SK-N-SH treated with all-trans-retinoic acid at 6 μM for 48 hours (cell line): ENCODE results near the gene UNKL.

Experiments used
- ATAC-seq: fragments of 200-7000 bp; cut with Tn5 transposase; 3 replicates; pipeline ENCODE4 v1.9.1; 2020; ENCODE audit warnings: mild to moderate bottlenecking, moderate library complexity
- BACH2 ChIP-seq: fragments of 250-450 bp; sonication (Bioruptor Pico); IDR thresholded peaks from 2 replicates; pipeline ENCODE4 v1.9.0; 2021; ENCODE audit warnings: mild to moderate bottlenecking, borderline replicate concordance
- CREB5 ChIP-seq: fragments of 250-450 bp; sonication (Bioruptor Pico); IDR thresholded peaks from 2 replicates; pipeline ENCODE4 v1.5.1; 2020; ENCODE audit warnings: low read depth, mild to moderate bottlenecking, moderate library complexity
- CSDC2 ChIP-seq: fragments of 250-450 bp; sonication (Bioruptor Pico); IDR thresholded peaks from 2 replicates; pipeline ENCODE4 v1.5.0; 2020; ENCODE audit warnings: mild to moderate bottlenecking, moderate library complexity
- ESRRG ChIP-seq: fragments of 250-450 bp; sonication (Bioruptor Pico); IDR thresholded peaks from 2 replicates; pipeline ENCODE4 v1.6.1; 2021; ENCODE audit warnings: mild to moderate bottlenecking
- GLIS3 ChIP-seq: fragments of 250-450 bp; sonication (Bioruptor Pico); IDR thresholded peaks from 2 replicates; pipeline ENCODE4 v1.5.0; 2020; ENCODE audit warnings: mild to moderate bottlenecking, moderate library complexity
- ISL1 ChIP-seq: fragments of 250-450 bp; sonication (Bioruptor Pico); IDR thresholded peaks from 2 replicates; pipeline ENCODE4 v2.1.2; 2022; ENCODE audit warnings: mild to moderate bottlenecking, moderate library complexity
- OSR1 ChIP-seq: fragments of 250-450 bp; sonication (Bioruptor Pico); IDR thresholded peaks from 2 replicates; pipeline ENCODE4 v1.8.0; 2022; ENCODE audit warnings: moderate library complexity, mild to moderate bottlenecking, inconsistent platforms
- PPARA ChIP-seq: fragments of 250-450 bp; sonication (Bioruptor Pico); IDR thresholded peaks from 2 replicates; pipeline ENCODE4 v1.5.0; 2020; ENCODE audit warnings: mild to moderate bottlenecking, borderline replicate concordance
- RARB ChIP-seq: fragments of 250-450 bp; sonication (Bioruptor Pico); IDR thresholded peaks from 2 replicates; pipeline ENCODE4 v1.8.0; 2021; ENCODE audit warnings: mild to moderate bottlenecking, moderate library complexity
- SNAI2 ChIP-seq: fragments of 250-450 bp; sonication (Bioruptor Pico); IDR thresholded peaks from 2 replicates; pipeline ENCODE4 v1.5.0; 2020; ENCODE audit warnings: mild to moderate bottlenecking, moderate library complexity
- TCF4 ChIP-seq: fragments of 250-450 bp; sonication (Bioruptor Pico); IDR thresholded peaks from 2 replicates; pipeline ENCODE4 v1.8.0; 2021; ENCODE audit warnings: mild to moderate bottlenecking, moderate library complexity, borderline replicate concordance
- TOX ChIP-seq: fragments of 250-450 bp; sonication (Bioruptor Pico); IDR thresholded peaks from 2 replicates; pipeline ENCODE4 v1.8.0; 2021; ENCODE audit warnings: mild to moderate bottlenecking, moderate library complexity, borderline replicate concordance
- TSHZ2 ChIP-seq: fragments of 250-450 bp; sonication (Bioruptor Pico); IDR thresholded peaks from 2 replicates; pipeline ENCODE4 v1.5.0; 2020; ENCODE audit warnings: mild to moderate bottlenecking, moderate library complexity
- ZC3H10 ChIP-seq: fragments of 250-450 bp; sonication (Bioruptor Pico); IDR thresholded peaks from 2 replicates; pipeline ENCODE4 v1.5.1; 2021; ENCODE audit warnings: mild to moderate bottlenecking, moderate library complexity
- ZFP30 ChIP-seq: fragments of 450-650 bp; formaldehyde crosslinking; IDR thresholded peaks from 2 replicates; pipeline ENCODE4 v1.5.0; 2022; ENCODE audit warnings: mild to moderate bottlenecking, moderate library complexity
- ZNF565 ChIP-seq: fragments of 450-650 bp; formaldehyde crosslinking; conservative IDR thresholded peaks from 2 replicates; pipeline ENCODE4 v1.5.0; 2020; ENCODE audit warnings: low read depth, mild to moderate bottlenecking, moderate library complexity
- ZNF70 ChIP-seq: fragments of 450-650 bp; formaldehyde crosslinking; IDR thresholded peaks from 2 replicates; pipeline ENCODE4 v1.5.0; 2020; ENCODE audit warnings: mild to moderate bottlenecking, moderate library complexity
- ZNF8 ChIP-seq: fragments of 450-650 bp; formaldehyde crosslinking; IDR thresholded peaks from 2 replicates; pipeline ENCODE4 v1.5.0; 2020; ENCODE audit warnings: mild to moderate bottlenecking, moderate library complexity
- TF ChIP-seq, protein P1 (sequence below): fragments of 250-450 bp; sonication (Bioruptor Pico); IDR thresholded peaks from 2 replicates; pipeline ENCODE4 v1.5.1; 2021; ENCODE audit warnings: mild to moderate bottlenecking, moderate library complexity
- TF ChIP-seq, protein P2 (sequence below): fragments of 250-450 bp; sonication (Bioruptor Pico); IDR thresholded peaks from 2 replicates; pipeline ENCODE4 v1.8.0; 2021; ENCODE audit warnings: low read depth, mild to moderate bottlenecking, moderate library complexity, borderline replicate concordance

Gene UNKL

GRCh38 chr16:1454561-1454960, 40.1 kb upstream of the UNKL start:
- no peak for ATAC-seq
- TF ChIP-seq ZC3H10 (CRISPR knock-in tag) (no peak), CREB5 (CRISPR knock-in tag) (no peak), GLIS3 (CRISPR knock-in tag) (no peak), ZNF70 (CRISPR knock-in tag) (no peak), ESRRG (CRISPR knock-in tag) (no peak), TCF4 (CRISPR knock-in tag) (no peak), SNAI2 (CRISPR knock-in tag) (no peak), BACH2 (no peak), TSHZ2 (no peak), CSDC2 (no peak), ZNF565 (CRISPR knock-in tag) (no peak), ZFP30 (CRISPR knock-in tag) (no peak), RARB (CRISPR knock-in tag) (no peak), ZNF8 (CRISPR knock-in tag) (no peak)
- TF ChIP-seq, protein P1, sequence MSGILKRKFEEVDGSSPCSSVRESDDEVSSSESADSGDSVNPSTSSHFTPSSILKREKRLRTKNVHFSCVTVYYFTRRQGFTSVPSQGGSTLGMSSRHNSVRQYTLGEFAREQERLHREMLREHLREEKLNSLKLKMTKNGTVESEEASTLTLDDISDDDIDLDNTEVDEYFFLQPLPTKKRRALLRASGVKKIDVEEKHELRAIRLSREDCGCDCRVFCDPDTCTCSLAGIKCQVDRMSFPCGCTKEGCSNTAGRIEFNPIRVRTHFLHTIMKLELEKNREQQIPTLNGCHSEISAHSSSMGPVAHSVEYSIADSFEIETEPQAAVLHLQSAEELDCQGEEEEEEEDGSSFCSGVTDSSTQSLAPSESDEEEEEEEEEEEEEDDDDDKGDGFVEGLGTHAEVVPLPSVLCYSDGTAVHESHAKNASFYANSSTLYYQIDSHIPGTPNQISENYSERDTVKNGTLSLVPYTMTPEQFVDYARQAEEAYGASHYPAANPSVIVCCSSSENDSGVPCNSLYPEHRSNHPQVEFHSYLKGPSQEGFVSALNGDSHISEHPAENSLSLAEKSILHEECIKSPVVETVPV (CRISPR knock-in tag) = no peak
- TF ChIP-seq, protein P2, sequence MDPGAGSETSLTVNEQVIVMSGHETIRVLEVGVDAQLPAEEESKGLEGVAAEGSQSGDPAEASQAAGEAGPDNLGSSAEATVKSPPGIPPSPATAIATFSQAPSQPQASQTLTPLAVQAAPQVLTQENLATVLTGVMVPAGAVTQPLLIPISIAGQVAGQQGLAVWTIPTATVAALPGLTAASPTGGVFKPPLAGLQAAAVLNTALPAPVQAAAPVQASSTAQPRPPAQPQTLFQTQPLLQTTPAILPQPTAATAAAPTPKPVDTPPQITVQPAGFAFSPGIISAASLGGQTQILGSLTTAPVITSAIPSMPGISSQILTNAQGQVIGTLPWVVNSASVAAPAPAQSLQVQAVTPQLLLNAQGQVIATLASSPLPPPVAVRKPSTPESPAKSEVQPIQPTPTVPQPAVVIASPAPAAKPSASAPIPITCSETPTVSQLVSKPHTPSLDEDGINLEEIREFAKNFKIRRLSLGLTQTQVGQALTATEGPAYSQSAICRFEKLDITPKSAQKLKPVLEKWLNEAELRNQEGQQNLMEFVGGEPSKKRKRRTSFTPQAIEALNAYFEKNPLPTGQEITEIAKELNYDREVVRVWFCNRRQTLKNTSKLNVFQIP (CRISPR knock-in tag) = no peak

GRCh38 chr16:1453316-1453715, 38.8 kb upstream of the UNKL start:
- no peak for ATAC-seq

More at GRCh38 chr16:1453316-1453715, 38.8 kb upstream of the UNKL start:
- TF ChIP-seq TOX (no peak), OSR1 (CRISPR knock-in tag) (no peak), ESRRG (CRISPR knock-in tag) (no peak), TSHZ2 (no peak), SNAI2 (CRISPR knock-in tag) (no peak), PPARA (CRISPR knock-in tag) (no peak), TCF4 (CRISPR knock-in tag) (no peak), ZNF70 (CRISPR knock-in tag) (no peak), ZFP30 (CRISPR knock-in tag) (no peak), BACH2 (no peak), CREB5 (CRISPR knock-in tag) (no peak), ISL1 (CRISPR knock-in tag) (no peak), ZNF8 (CRISPR knock-in tag) (no peak)
- TF ChIP-seq, protein P1 (CRISPR knock-in tag) = no peak
- TF ChIP-seq, protein P2 (CRISPR knock-in tag) = no peak
